ENCODE data around the gene C2CD2. TPM values are rescaled to one million over a fixed set of nuclear protein-coding genes. Genes with fewer than 3 reads are reported as not detected.

Gene C2CD2
- total and polyA plus RNA-seq, 3 donors from 2014 or later: 8.6 to 17.4 (median 13.2) TPM

GRCh38 chr21:41899426-41900202 lies 54.2 kb downstream of the C2CD2 start:
- Histone ChIP-seq H3K36me3 (ENCODE audit: low read depth, missing control alignments) (no peaks in the 10 kb centered on the region), H3K4me3 (no peak overlapping the region), H3K27ac (no peak overlapping the region), H3K9me3 (no peaks in the 10 kb centered on the region), H3K27me3 (no peaks in the 10 kb centered on the region), H3K4me1 (no peaks in the 10 kb centered on the region)
- TF ChIP-seq CTCF (IDR thresholded peaks at IDR 0.05): no peak
- TF ChIP-seq POLR2A (IDR thresholded peaks at IDR 0.05): no peak
- DNase-seq: no peak
- WGBS, 2 donors: 86 to 90% methylated on average over 25 of the region's 25 CpGs
- intact Hi-C loops (cut with DNase I; ENCODE audit: low total_unique reads): no loop called here

GRCh38 chr21:41898998-41899397 lies 54.8 kb downstream of the C2CD2 start:
- H3K4me3 ChIP-seq: no peak overlapping the region
- H3K27ac ChIP-seq: no peak overlapping the region
- TF ChIP-seq POLR2A (IDR thresholded peaks at IDR 0.05): no peak
- no peak for TF ChIP-seq CTCF (IDR thresholded peaks at IDR 0.05)
- no peak for DNase-seq
- no peaks in the 10 kb centered on the region for H3K4me1 ChIP-seq
- H3K9me3 ChIP-seq: no peaks in the 10 kb centered on the region
- no peaks in the 10 kb centered on the region for H3K27me3 ChIP-seq
- 88 to 94% methylated on average over 9 to 17 of the region's 17 CpGs for WGBS, 2 donors
- H3K36me3 ChIP-seq (ENCODE audit: low read depth, missing control alignments): no peaks in the 10 kb centered on the region
- intact Hi-C loops (cut with DNase I; ENCODE audit: low total_unique reads): no loop called here

- H3K4me1 ChIP-seq: no peaks in the 10 kb centered on the region
- H3K4me3 ChIP-seq: no peak overlapping the region
- no peak for DNase-seq
- H3K27me3 ChIP-seq: no peaks in the 10 kb centered on the region
- H3K27ac ChIP-seq: no peak overlapping the region
- H3K36me3 ChIP-seq (ENCODE audit: low read depth, missing control alignments): no peaks in the 10 kb centered on the region
- TF ChIP-seq POLR2A (IDR thresholded peaks at IDR 0.05) (no peak), CTCF (IDR thresholded peaks at IDR 0.05) (no peak)
- 85 to 89% methylated on average over 5 to 8 of the region's 8 CpGs for WGBS, 2 donors
- H3K9me3 ChIP-seq: no peaks in the 10 kb centered on the region
- intact Hi-C loops (cut with DNase I; ENCODE audit: low total_unique reads): no loop called here
These were observed 56.1 kb downstream of the C2CD2 start for GRCh38 chr21:41897700-41898099.

- Histone ChIP-seq H3K4me3 (no peak overlapping the region), H3K4me1 (no peaks in the 10 kb centered on the region), H3K27me3 (no peaks in the 10 kb centered on the region), H3K27ac (no peak overlapping the region), H3K9me3 (no peaks in the 10 kb centered on the region), H3K36me3 (ENCODE audit: low read depth, missing control alignments) (no peaks in the 10 kb centered on the region)
- WGBS, 2 donors: 82 to 87% methylated on average over 11 of the region's 11 CpGs
- intact Hi-C loops (cut with DNase I; ENCODE audit: low total_unique reads): no loop called here
- no peak for TF ChIP-seq POLR2A (IDR thresholded peaks at IDR 0.05)
- TF ChIP-seq CTCF (IDR thresholded peaks at IDR 0.05): no peak
- DNase-seq: no peak
These were observed 56.7 kb downstream of the C2CD2 start for GRCh38 chr21:41897047-41897669.
